K562 (cell line): Measurements from ENCODE around the gene RPTN. TPM values are rescaled to one million over a fixed set of nuclear protein-coding genes. Genes with fewer than 3 reads are reported as not detected.

Experiments used
- BACH1 ChIP-seq: fragments of 200-800 bp; sonication (Bioruptor generic); IDR thresholded peaks from 2 replicates; pipeline ENCODE4 v1.6.1; 2016; ENCODE audit warnings: missing genetic modification characterization, missing compliant biosample characterization
- BCL6 ChIP-seq: fragments of 250-450 bp; sonication (Bioruptor Pico); IDR thresholded peaks from 2 replicates; pipeline ENCODE4 v1.4.0; 2020
- CTBP1 ChIP-seq: fragments of 450-650 bp; IDR thresholded peaks from 2 replicates; pipeline ENCODE4 v1.6.1; 2016; ENCODE audit warnings: borderline replicate concordance
- FIP1L1 ChIP-seq: fragments of 200-400 bp; formaldehyde crosslinking; IDR thresholded peaks from 2 replicates; pipeline ENCODE4 v1.6.1; 2018; ENCODE audit warnings: mild to moderate bottlenecking, low read depth, low read length; ENCODE audit not compliant: poor library complexity, severe bottlenecking
- HNRNPL ChIP-seq: fragments of 200-400 bp; formaldehyde crosslinking; IDR thresholded peaks from 2 replicates; pipeline ENCODE4 v1.6.1; 2017; ENCODE audit warnings: low read depth, mild to moderate bottlenecking, low read length
- JUN ChIP-seq, 2 experiments: sonication (generic) in 1 of 2; formaldehyde crosslinking in 1 of 2; IDR thresholded peaks; 2 replicates each; pipeline versions ENCODE4 v1.6.1 to v1.8.0; 2012 to 2022; ENCODE audit warnings: borderline replicate concordance in 2 of 2, mild to moderate bottlenecking in 2 of 2, improper control_type of control experiment in 1 of 2, low read depth in 1 of 2, low read length in 1 of 2, missing genetic modification reagents in 1 of 2
- KLF10 ChIP-seq: fragments of 250-450 bp; sonication (Bioruptor Pico); IDR thresholded peaks from 2 replicates; pipeline ENCODE4 v1.6.1; 2021; ENCODE audit warnings: matching md5 sums
- MAFF ChIP-seq: IDR thresholded peaks from 2 replicates; pipeline ENCODE4 v1.6.1; 2012; ENCODE audit warnings: low read length, improper control_type of control experiment
- MAFK ChIP-seq: IDR thresholded peaks from 2 replicates; pipeline ENCODE4 v1.6.1; 2011; ENCODE audit warnings: low read length, improper control_type of control experiment
- NR1H2 ChIP-seq: sonication (generic); formaldehyde crosslinking; IDR thresholded peaks from 2 replicates; pipeline ENCODE4 v1.4.0; 2020; ENCODE audit warnings: mild to moderate bottlenecking, missing genetic modification reagents
- NR2C2 ChIP-seq, 2 experiments: fragments of 200-800 bp in 1 of 2; sonication (Bioruptor generic) in 1 of 2; sonication (generic) in 1 of 2; formaldehyde crosslinking in 1 of 2; IDR thresholded peaks; 2 replicates each; pipeline versions ENCODE4 v1.6.1 to v1.8.0; 2016 to 2022; ENCODE audit warnings: mild to moderate bottlenecking in 1 of 2, missing compliant biosample characterization in 1 of 2, missing genetic modification characterization in 1 of 2, missing genetic modification reagents in 1 of 2
- POLR2AphosphoS2 ChIP-seq: IDR thresholded peaks from 2 replicates; pipeline ENCODE4 v1.6.1; 2012; ENCODE audit warnings: low read length, improper control_type of control experiment
- TAF1 ChIP-seq: IDR thresholded peaks from 2 replicates; pipeline ENCODE4 v1.6.1; 2011; ENCODE audit warnings: mild to moderate bottlenecking, low read length, moderate library complexity; ENCODE audit not compliant: insufficient read depth, control insufficient read depth, severe bottlenecking; ENCODE audit errors: extremely low read depth
- ZBTB1 ChIP-seq: sonication (generic); formaldehyde crosslinking; IDR thresholded peaks from 2 replicates; pipeline ENCODE4 v1.8.1; 2023; ENCODE audit warnings: missing genetic modification reagents, low read depth, mild to moderate bottlenecking, borderline replicate concordance
- ZBTB17 ChIP-seq: fragments of 450-650 bp; formaldehyde crosslinking; IDR thresholded peaks from 2 replicates; pipeline ENCODE4 v1.4.0; 2020; ENCODE audit warnings: mild to moderate bottlenecking
- ZBTB7A ChIP-seq: IDR thresholded peaks from 2 replicates; pipeline ENCODE4 v1.6.1; 2011; ENCODE audit warnings: low read depth, mild to moderate bottlenecking, low read length, moderate library complexity, borderline replicate concordance; ENCODE audit not compliant: control insufficient read depth
- ZNF121 ChIP-seq: sonication (generic); formaldehyde crosslinking; conservative IDR thresholded peaks from 2 replicates; pipeline ENCODE4 v1.8.0; 2022; ENCODE audit warnings: missing genetic modification reagents
- ZNF282 ChIP-seq: sonication (generic); formaldehyde crosslinking; IDR thresholded peaks from 2 replicates; pipeline ENCODE4 v1.8.1; 2023; ENCODE audit warnings: missing genetic modification reagents
- ZNF507 ChIP-seq: conservative IDR thresholded peaks from 2 replicates; pipeline ENCODE4 v1.6.1; 2017; ENCODE audit warnings: missing genetic modification characterization, missing compliant biosample characterization
- polyA plus RNA-seq, 8 experiments: library from polyadenylated mRNA; depleted of rRNA in 4 of 8; stranded (reverse) in 5 of 8; unstranded in 3 of 8; fragments of >200 nt; fragmentation: Nextera tagmentation in 2 of 8; fragmentation: Illumina TruSeq in 1 of 8; extraction: Ambion mirVana in 2 of 8; extraction: Trizol in 1 of 8; gene quantifications; 2 replicates each; pipeline versions ENCODE4 v1.2.1 to v1.2.3, GENCODE V29; 2011 to 2014; ENCODE audit warnings: inconsistent platforms in 1 of 8, missing spikeins in 1 of 8
- total RNA-seq, 7 experiments: library from RNA; depleted of rRNA in 6 of 7; stranded (reverse); fragments of >200 nt in 6 of 7; fragmentation: Illumina TruSeq in 2 of 7; extraction: Trizol in 2 of 7; gene quantifications; 2 replicates each; pipeline versions ENCODE4 v1.2.1 to v1.2.3, GENCODE V29; 2011 to 2021; ENCODE audit warnings: low replicate concordance in 1 of 7
- TF ChIP-seq, protein P1 (sequence below): fragments of 450-650 bp; formaldehyde crosslinking; IDR thresholded peaks from 2 replicates; pipeline ENCODE4 v1.4.0; 2020; ENCODE audit warnings: mild to moderate bottlenecking, moderate library complexity
- TF ChIP-seq, protein P2 (sequence below): sonication (generic); IDR thresholded peaks from 2 replicates; pipeline ENCODE4 v1.6.1; 2016
- TF ChIP-seq, protein P3 (sequence below): fragments of 250-450 bp; sonication (Bioruptor Pico); IDR thresholded peaks from 2 replicates; pipeline ENCODE4 v1.4.0; 2020; ENCODE audit warnings: borderline replicate concordance
- TF ChIP-seq, protein P4 (sequence below): fragments of 450-650 bp; conservative IDR thresholded peaks from 2 replicates; pipeline ENCODE4 v1.6.1; 2016; ENCODE audit warnings: missing genetic modification characterization, low read depth, mild to moderate bottlenecking, missing compliant biosample characterization, moderate library complexity

RPTN gene
- total and polyA plus RNA-seq, 9 of the 15 experiments (the other 6 are each of a cell fraction or from before 2014, with no cell fraction given), result not detected

DNA sequence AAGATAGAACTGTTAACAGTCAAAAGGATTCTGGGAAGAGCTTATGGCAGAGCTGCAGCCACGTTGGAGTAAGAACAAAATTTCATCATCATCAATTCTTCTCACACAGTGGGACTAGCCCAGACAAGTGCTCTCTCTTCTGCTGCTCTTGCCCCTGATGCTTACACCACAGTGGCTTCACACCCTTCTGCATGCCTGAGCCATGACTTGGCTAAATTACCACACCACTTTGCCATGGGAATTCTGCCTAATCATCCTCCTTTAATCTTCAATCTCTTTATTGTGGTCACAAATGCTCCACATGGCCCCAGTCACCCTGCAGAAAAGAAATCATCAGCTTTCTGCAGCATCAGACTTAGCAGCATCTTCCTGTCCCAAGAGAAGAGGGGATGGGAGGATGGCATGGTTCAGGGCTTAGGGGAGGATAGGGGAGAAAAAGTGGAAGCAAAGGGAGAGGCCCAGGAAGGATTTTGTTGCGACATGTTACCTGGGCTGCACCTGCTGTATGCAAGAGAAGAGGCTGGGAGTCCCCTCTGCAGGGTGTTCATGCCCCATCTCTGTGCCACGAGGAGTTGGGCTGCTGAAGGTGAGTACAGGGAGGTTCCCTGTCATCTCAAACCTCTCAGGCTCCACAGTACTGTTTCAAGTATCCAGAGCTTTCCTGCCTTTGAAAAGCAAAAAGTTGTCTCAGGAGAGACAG, 9.0 kb upstream of the RPTN start (continued):
- no peak for TF ChIP-seq TAF1
- peak; percentile 79 for TF ChIP-seq MAFF
- no peak for TF ChIP-seq ZBTB17
- TF ChIP-seq ZBTB7A, result no peak
- no peak for TF ChIP-seq FIP1L1
- TF ChIP-seq, protein P1, sequence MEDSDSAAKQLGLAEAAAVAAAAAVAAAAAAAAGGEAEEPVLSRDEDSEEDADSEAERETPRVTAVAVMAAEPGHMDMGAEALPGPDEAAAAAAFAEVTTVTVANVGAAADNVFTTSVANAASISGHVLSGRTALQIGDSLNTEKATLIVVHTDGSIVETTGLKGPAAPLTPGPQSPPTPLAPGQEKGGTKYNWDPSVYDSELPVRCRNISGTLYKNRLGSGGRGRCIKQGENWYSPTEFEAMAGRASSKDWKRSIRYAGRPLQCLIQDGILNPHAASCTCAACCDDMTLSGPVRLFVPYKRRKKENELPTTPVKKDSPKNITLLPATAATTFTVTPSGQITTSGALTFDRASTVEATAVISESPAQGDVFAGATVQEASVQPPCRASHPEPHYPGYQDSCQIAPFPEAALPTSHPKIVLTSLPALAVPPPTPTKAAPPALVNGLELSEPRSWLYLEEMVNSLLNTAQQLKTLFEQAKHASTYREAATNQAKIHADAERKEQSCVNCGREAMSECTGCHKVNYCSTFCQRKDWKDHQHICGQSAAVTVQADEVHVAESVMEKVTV (CRISPR knock-in tag), result no peak
- no peak for TF ChIP-seq ZNF121 (CRISPR knock-in tag)
- no peak for TF ChIP-seq NR2C2 (CRISPR knock-in tag; IDR thresholded peaks at IDR 0.05)
- no peak for TF ChIP-seq NR2C2 (tag; IDR thresholded peaks at IDR 0.05)
- TF ChIP-seq, protein P2, sequence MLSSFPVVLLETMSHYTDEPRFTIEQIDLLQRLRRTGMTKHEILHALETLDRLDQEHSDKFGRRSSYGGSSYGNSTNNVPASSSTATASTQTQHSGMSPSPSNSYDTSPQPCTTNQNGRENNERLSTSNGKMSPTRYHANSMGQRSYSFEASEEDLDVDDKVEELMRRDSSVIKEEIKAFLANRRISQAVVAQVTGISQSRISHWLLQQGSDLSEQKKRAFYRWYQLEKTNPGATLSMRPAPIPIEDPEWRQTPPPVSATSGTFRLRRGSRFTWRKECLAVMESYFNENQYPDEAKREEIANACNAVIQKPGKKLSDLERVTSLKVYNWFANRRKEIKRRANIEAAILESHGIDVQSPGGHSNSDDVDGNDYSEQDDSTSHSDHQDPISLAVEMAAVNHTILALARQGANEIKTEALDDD, result no peak
- peak; percentile 42; the same call in 1 of the 2 replicates for TF ChIP-seq MAFK
- no peak for TF ChIP-seq NR1H2
- peak; percentile 29; the same call in 1 of the 2 replicates for TF ChIP-seq CTBP1
- TF ChIP-seq JUN (IDR thresholded peaks at IDR 0.05; ENCODE audit: borderline replicate concordance, low read depth, low read length), result no peak
- no peak for TF ChIP-seq JUN (CRISPR knock-in tag; IDR thresholded peaks at IDR 0.05; ENCODE audit: borderline replicate concordance)
- TF ChIP-seq ZNF282 (CRISPR knock-in tag), result no peak
- TF ChIP-seq, protein P3, sequence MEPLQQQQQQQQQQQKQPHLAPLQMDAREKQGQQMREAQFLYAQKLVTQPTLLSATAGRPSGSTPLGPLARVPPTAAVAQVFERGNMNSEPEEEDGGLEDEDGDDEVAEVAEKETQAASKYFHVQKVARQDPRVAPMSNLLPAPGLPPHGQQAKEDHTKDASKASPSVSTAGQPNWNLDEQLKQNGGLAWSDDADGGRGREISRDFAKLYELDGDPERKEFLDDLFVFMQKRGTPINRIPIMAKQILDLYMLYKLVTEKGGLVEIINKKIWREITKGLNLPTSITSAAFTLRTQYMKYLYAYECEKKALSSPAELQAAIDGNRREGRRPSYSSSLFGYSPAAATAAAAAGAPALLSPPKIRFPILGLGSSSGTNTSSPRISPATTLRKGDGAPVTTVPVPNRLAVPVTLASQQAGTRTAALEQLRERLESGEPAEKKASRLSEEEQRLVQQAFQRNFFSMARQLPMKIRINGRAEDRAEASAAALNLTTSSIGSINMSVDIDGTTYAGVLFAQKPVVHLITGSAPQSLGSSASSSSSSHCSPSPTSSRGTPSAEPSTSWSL (CRISPR knock-in tag), result no peak
- TF ChIP-seq ZBTB1 (CRISPR knock-in tag), result no peak
- TF ChIP-seq ZNF507 (tag), result no peak
- TF ChIP-seq, protein P4, sequence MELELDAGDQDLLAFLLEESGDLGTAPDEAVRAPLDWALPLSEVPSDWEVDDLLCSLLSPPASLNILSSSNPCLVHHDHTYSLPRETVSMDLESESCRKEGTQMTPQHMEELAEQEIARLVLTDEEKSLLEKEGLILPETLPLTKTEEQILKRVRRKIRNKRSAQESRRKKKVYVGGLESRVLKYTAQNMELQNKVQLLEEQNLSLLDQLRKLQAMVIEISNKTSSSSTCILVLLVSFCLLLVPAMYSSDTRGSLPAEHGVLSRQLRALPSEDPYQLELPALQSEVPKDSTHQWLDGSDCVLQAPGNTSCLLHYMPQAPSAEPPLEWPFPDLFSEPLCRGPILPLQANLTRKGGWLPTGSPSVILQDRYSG, result no peak
- no peak for TF ChIP-seq POLR2AphosphoS2
- no peak for TF ChIP-seq BCL6 (CRISPR knock-in tag)
- TF ChIP-seq KLF10 (CRISPR knock-in tag), result no peak
- no peak for TF ChIP-seq HNRNPL
- peak; percentile 92 for TF ChIP-seq BACH1 (tag)
